HepG2 (cell line): ENCODE measurements around the gene AP4M1. TPM values are rescaled to one million over a fixed set of nuclear protein-coding genes. Genes with fewer than 3 reads are reported as not detected.
A peak's percentile ranks its signal among the peaks of the same experiment; 100 is the strongest.

Experiments
- EP300 ChIP-seq, 3 experiments: sonication (generic) in 1 of 3; formaldehyde crosslinking in 1 of 3; IDR thresholded peaks; 2 replicates each; pipeline versions ENCODE4 v1.5.1 to v1.6.1; 2011 to 2020; ENCODE audit warnings: low read depth in 2 of 3, low read length in 2 of 3, borderline replicate concordance in 1 of 3, improper control_type of control experiment in 1 of 3, mild to moderate bottlenecking in 1 of 3, missing genetic modification reagents in 1 of 3, moderate library complexity in 1 of 3
- GATAD1 ChIP-seq: IDR thresholded peaks from 2 replicates; pipeline ENCODE4 v1.6.1; 2016; ENCODE audit warnings: missing genetic modification reagents, missing compliant biosample characterization
- HES4 ChIP-seq: sonication (generic); formaldehyde crosslinking; IDR thresholded peaks from 2 replicates; pipeline ENCODE4 v1.9.0; 2021; ENCODE audit warnings: mild to moderate bottlenecking, missing genetic modification reagents, borderline replicate concordance
- HNF4A ChIP-seq: sonication (generic); formaldehyde crosslinking; IDR thresholded peaks from 2 replicates; pipeline ENCODE4 v1.4.0; 2020; ENCODE audit warnings: missing genetic modification reagents
- IRF9 ChIP-seq: sonication (generic); formaldehyde crosslinking; IDR thresholded peaks from 2 replicates; pipeline ENCODE4 v1.8.0; 2022; ENCODE audit warnings: missing genetic modification reagents, mild to moderate bottlenecking, borderline replicate concordance
- MXD3 ChIP-seq: IDR thresholded peaks from 2 replicates; pipeline ENCODE4 v1.6.1; 2016; ENCODE audit warnings: mild to moderate bottlenecking, missing biosample characterization, missing genetic modification reagents
- NFIC ChIP-seq: IDR thresholded peaks from 2 replicates; pipeline ENCODE4 v1.6.1; 2012; ENCODE audit warnings: mild to moderate bottlenecking, low read length, inconsistent platforms
- POLR2G ChIP-seq: fragments of 200-400 bp; formaldehyde crosslinking; IDR thresholded peaks from 2 replicates; pipeline ENCODE4 v1.6.1; 2018; ENCODE audit warnings: mild to moderate bottlenecking, low read depth, low read length, moderate library complexity
- U2AF2 ChIP-seq: fragments of 200-400 bp; formaldehyde crosslinking; IDR thresholded peaks from 2 replicates; pipeline ENCODE4 v1.6.1; 2017; ENCODE audit warnings: low read depth, mild to moderate bottlenecking, low read length
- ZNF674 ChIP-seq: sonication (generic); formaldehyde crosslinking; IDR thresholded peaks from 2 replicates; pipeline ENCODE4 v1.5.0; 2020; ENCODE audit warnings: low read depth, mild to moderate bottlenecking, missing genetic modification reagents
- ZNF749 ChIP-seq: sonication (generic); formaldehyde crosslinking; IDR thresholded peaks from 2 replicates; pipeline ENCODE4 v1.8.0; 2022; ENCODE audit warnings: mild to moderate bottlenecking, missing genetic modification reagents, moderate library complexity, borderline replicate concordance
- ZNF784 ChIP-seq: sonication (generic); formaldehyde crosslinking; IDR thresholded peaks from 2 replicates; pipeline ENCODE4 v1.5.1; 2020; ENCODE audit warnings: missing genetic modification reagents, mild to moderate bottlenecking, borderline replicate concordance
- polyA plus RNA-seq, 8 experiments: library from polyadenylated mRNA; depleted of rRNA in 3 of 8; stranded (reverse) in 7 of 8; unstranded in 1 of 8; fragments of >200 nt; fragmentation: Illumina TruSeq in 4 of 8; extraction: Trizol in 4 of 8; gene quantifications; 2 replicates each; pipeline versions ENCODE4 v1.2.1 to v1.2.3, GENCODE V29; 2011 to 2016; ENCODE audit warnings: low read depth in 4 of 8, missing spikeins in 1 of 8, mixed read lengths in 1 of 8; ENCODE audit not compliant: insufficient read depth in 1 of 8
- total RNA-seq, 5 experiments: library from RNA; depleted of rRNA; stranded (reverse); fragments of >200 nt; fragmentation: Illumina TruSeq; extraction: Trizol; gene quantifications; 2 replicates each; pipeline ENCODE4 v1.2.3, GENCODE V29; 2016; ENCODE audit warnings: low read depth in 1 of 5
- TF ChIP-seq, protein P1 (sequence below): sonication (generic); formaldehyde crosslinking; IDR thresholded peaks from 2 replicates; pipeline ENCODE4 v1.5.0; 2020; ENCODE audit warnings: mild to moderate bottlenecking, missing genetic modification reagents, borderline replicate concordance
- TF ChIP-seq, protein P2 (sequence below): sonication (generic); formaldehyde crosslinking; IDR thresholded peaks from 2 replicates; pipeline ENCODE4 v1.4.0; 2020; ENCODE audit warnings: mild to moderate bottlenecking, low read depth, missing genetic modification reagents
- TF ChIP-seq, protein P3 (sequence below): IDR thresholded peaks from 2 replicates; pipeline ENCODE4 v1.6.1; 2012; ENCODE audit warnings: low read depth, low read length, improper control_type of control experiment
- TF ChIP-seq, protein P4 (sequence below): sonication (generic); formaldehyde crosslinking; IDR thresholded peaks from 2 replicates; pipeline ENCODE4 v1.9.0; 2022; ENCODE audit warnings: low read depth, missing genetic modification reagents

AP4M1 gene
- total and polyA plus RNA-seq, 2 of the 13 experiments (the other 11 are each of a cell fraction or from before 2014, with no cell fraction given) = 6.3 to 9.7 TPM

GRCh38 chr7:100100420-100101015 is 925 bp upstream of the AP4M1 start (continued):
- TF ChIP-seq EP300 (IDR thresholded peaks at IDR 0.05; ENCODE audit: low read depth in 2 of 2, low read length in 2 of 2) (peak in 1 of 2 experiments; percentile 13; a peak in 1 of 4 replicates), EP300 (CRISPR knock-in tag; IDR thresholded peaks at IDR 0.05; ENCODE audit: borderline replicate concordance) (no peak), U2AF2 (0 out of 2 replicates have a peak, but pooled peaks have one; percentile 65), HNF4A (CRISPR knock-in tag) (no peak), NFIC (0 out of 2 replicates have a peak, but pooled peaks have one; percentile 34), ZNF784 (no peak), IRF9 (CRISPR knock-in tag) (peak; percentile 72; the same call in 1 of the 2 replicates), GATAD1 (peak; percentile 90), HES4 (CRISPR knock-in tag) (peak; percentile 67; the same call in 1 of the 2 replicates), ZNF749 (CRISPR knock-in tag) (no peak), MXD3 (CRISPR knock-in tag) (peak; percentile 91), POLR2G (peak; percentile 55), ZNF674 (CRISPR knock-in tag) (no peak)
- TF ChIP-seq, protein P1, sequence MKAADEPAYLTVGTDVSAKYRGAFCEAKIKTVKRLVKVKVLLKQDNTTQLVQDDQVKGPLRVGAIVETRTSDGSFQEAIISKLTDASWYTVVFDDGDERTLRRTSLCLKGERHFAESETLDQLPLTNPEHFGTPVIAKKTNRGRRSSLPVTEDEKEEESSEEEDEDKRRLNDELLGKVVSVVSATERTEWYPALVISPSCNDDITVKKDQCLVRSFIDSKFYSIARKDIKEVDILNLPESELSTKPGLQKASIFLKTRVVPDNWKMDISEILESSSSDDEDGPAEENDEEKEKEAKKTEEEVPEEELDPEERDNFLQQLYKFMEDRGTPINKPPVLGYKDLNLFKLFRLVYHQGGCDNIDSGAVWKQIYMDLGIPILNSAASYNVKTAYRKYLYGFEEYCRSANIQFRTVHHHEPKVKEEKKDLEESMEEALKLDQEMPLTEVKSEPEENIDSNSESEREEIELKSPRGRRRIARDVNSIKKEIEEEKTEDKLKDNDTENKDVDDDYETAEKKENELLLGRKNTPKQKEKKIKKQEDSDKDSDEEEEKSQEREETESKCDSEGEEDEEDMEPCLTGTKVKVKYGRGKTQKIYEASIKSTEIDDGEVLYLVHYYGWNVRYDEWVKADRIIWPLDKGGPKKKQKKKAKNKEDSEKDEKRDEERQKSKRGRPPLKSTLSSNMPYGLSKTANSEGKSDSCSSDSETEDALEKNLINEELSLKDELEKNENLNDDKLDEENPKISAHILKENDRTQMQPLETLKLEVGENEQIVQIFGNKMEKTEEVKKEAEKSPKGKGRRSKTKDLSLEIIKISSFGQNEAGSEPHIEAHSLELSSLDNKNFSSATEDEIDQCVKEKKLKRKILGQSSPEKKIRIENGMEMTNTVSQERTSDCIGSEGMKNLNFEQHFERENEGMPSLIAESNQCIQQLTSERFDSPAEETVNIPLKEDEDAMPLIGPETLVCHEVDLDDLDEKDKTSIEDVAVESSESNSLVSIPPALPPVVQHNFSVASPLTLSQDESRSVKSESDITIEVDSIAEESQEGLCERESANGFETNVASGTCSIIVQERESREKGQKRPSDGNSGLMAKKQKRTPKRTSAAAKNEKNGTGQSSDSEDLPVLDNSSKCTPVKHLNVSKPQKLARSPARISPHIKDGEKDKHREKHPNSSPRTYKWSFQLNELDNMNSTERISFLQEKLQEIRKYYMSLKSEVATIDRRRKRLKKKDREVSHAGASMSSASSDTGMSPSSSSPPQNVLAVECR (CRISPR knock-in tag) = peak; percentile 96
- TF ChIP-seq, protein P2, sequence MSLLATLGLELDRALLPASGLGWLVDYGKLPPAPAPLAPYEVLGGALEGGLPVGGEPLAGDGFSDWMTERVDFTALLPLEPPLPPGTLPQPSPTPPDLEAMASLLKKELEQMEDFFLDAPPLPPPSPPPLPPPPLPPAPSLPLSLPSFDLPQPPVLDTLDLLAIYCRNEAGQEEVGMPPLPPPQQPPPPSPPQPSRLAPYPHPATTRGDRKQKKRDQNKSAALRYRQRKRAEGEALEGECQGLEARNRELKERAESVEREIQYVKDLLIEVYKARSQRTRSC = 0 out of 2 replicates have a peak, but pooled peaks have one; percentile 68
- TF ChIP-seq, protein P3, sequence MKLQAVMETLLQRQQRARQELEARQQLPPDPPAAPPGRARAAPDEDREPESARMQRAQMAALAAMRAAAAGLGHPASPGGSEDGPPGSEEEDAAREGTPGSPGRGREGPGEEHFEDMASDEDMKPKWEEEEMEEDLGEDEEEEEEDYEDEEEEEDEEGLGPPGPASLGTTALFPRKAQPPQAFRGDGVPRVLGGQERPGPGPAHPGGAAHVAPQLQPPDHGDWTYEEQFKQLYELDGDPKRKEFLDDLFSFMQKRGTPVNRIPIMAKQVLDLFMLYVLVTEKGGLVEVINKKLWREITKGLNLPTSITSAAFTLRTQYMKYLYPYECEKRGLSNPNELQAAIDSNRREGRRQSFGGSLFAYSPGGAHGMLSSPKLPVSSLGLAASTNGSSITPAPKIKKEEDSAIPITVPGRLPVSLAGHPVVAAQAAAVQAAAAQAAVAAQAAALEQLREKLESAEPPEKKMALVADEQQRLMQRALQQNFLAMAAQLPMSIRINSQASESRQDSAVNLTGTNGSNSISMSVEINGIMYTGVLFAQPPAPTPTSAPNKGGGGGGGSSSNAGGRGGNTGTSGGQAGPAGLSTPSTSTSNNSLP = 0 out of 2 replicates have a peak, but pooled peaks have one; percentile 17
- TF ChIP-seq, protein P4, sequence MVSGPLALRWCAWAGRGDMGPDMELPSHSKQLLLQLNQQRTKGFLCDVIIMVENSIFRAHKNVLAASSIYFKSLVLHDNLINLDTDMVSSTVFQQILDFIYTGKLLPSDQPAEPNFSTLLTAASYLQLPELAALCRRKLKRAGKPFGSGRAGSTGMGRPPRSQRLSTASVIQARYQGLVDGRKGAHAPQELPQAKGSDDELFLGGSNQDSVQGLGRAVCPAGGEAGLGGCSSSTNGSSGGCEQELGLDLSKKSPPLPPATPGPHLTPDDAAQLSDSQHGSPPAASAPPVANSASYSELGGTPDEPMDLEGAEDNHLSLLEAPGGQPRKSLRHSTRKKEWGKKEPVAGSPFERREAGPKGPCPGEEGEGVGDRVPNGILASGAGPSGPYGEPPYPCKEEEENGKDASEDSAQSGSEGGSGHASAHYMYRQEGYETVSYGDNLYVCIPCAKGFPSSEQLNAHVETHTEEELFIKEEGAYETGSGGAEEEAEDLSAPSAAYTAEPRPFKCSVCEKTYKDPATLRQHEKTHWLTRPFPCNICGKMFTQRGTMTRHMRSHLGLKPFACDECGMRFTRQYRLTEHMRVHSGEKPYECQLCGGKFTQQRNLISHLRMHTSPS (CRISPR knock-in tag) = no peak; the same call in 1 of the 2 replicates
